Fibroblast of lung (primary cell): Measurements from ENCODE around the gene TYRO3. TPM values are rescaled to one million over a fixed set of nuclear protein-coding genes. Genes with fewer than 3 reads are reported as not detected.

Experiments
- DNase-seq, 2 donors: peaks; one replicate each; pipeline versions ENCODE4 v3.0.0 to v3.0.0-alpha.2; 2010; ENCODE audit warnings: low read depth in 2 of 2
- H2AFZ ChIP-seq: 2 replicates; pipeline ENCODE4 v1.5.1; 2012; ENCODE audit warnings: low read length, control low read depth, inconsistent platforms
- H3K27ac ChIP-seq: 2 replicates; pipeline ENCODE4 v1.5.1; 2011; ENCODE audit warnings: low read length, control low read depth; ENCODE audit not compliant: insufficient read depth
- H3K27me3 ChIP-seq: 2 replicates; pipeline ENCODE4 v1.5.1; 2011; ENCODE audit warnings: mild to moderate bottlenecking, low read length; ENCODE audit not compliant: control insufficient read depth, insufficient read depth
- H3K36me3 ChIP-seq: 2 replicates; pipeline ENCODE4 v1.5.1; 2011; ENCODE audit warnings: low read length; ENCODE audit not compliant: control insufficient read depth, insufficient read depth
- H3K4me1 ChIP-seq: 2 replicates; pipeline ENCODE4 v1.5.1; 2011; ENCODE audit warnings: low read length; ENCODE audit not compliant: control insufficient read depth, insufficient read depth; ENCODE audit errors: extremely low read depth
- H3K4me2 ChIP-seq: 2 replicates; pipeline ENCODE4 v1.5.1; 2011; ENCODE audit warnings: low read length, control low read depth; ENCODE audit not compliant: insufficient read depth; ENCODE audit errors: extremely low read depth
- H3K4me3 ChIP-seq, 4 experiments: fragments of 200-600 bp in 1 of 4; sonication (generic) in 1 of 4; replicated peaks in 1 of 4; 2 replicates each; pipeline ENCODE4 v1.5.1; 2011 to 2016; ENCODE audit warnings: low read length in 4 of 4, low read depth in 3 of 4, mild to moderate bottlenecking in 3 of 4, control low read depth in 2 of 4, inconsistent platforms in 1 of 4, mixed read lengths in 1 of 4; ENCODE audit not compliant: insufficient read depth in 1 of 4; ENCODE audit errors: control extremely low read depth in 1 of 4
- H3K79me2 ChIP-seq: 2 replicates; pipeline ENCODE4 v1.5.1; 2012; ENCODE audit warnings: mild to moderate bottlenecking, low read length, inconsistent platforms; ENCODE audit not compliant: control insufficient read depth, insufficient read depth
- H3K9ac ChIP-seq: 2 replicates; pipeline ENCODE4 v1.5.1; 2011; ENCODE audit warnings: mild to moderate bottlenecking, low read length, control low read depth; ENCODE audit not compliant: insufficient read depth
- H3K9me3 ChIP-seq: 2 replicates; pipeline ENCODE4 v1.5.1; 2012; ENCODE audit warnings: low read depth, low read length; ENCODE audit not compliant: control insufficient read depth, insufficient read depth
- H4K20me1 ChIP-seq: 2 replicates; pipeline ENCODE4 v1.5.1; 2011; ENCODE audit warnings: low read length; ENCODE audit not compliant: control insufficient read depth, insufficient read depth; ENCODE audit errors: extremely low read depth
- CTCF ChIP-seq, 2 donors: IDR thresholded peaks in 1 of 2; conservative IDR thresholded peaks in 1 of 2; 1 replicate in 1 of 2; 2 replicates in 1 of 2; pipeline ENCODE4 v1.5.1; 2011 to 2012; ENCODE audit warnings: low read length in 2 of 2, control low read depth in 1 of 2, inconsistent platforms in 1 of 2, low read depth in 1 of 2, mild to moderate bottlenecking in 1 of 2
- EZH2 ChIP-seq: IDR thresholded peaks from 2 replicates; pipeline ENCODE4 v1.5.1; 2012; ENCODE audit warnings: low read length, control low read depth, mild to moderate bottlenecking; ENCODE audit errors: missing control alignments
- polyA plus RNA-seq, 2 donors: library from polyadenylated mRNA; depleted of rRNA in 1 of 2; stranded (reverse) in 1 of 2; unstranded in 1 of 2; fragments of >200 nt; gene quantifications; 2 replicates each; pipeline ENCODE4 v1.2.1, GENCODE V29; 2011 to 2012; ENCODE audit warnings: missing spikeins in 1 of 2
- total RNA-seq: library from RNA; depleted of rRNA; stranded (reverse); fragments of >200 nt; gene quantifications from 2 replicates; pipeline ENCODE4 v1.2.1, GENCODE V29; 2014

TYRO3 gene
- total and polyA plus RNA-seq, 2 donors (not counting 1 experiment from before 2014, with no cell fraction given) = 9.2 to 14.9 TPM

DNA sequence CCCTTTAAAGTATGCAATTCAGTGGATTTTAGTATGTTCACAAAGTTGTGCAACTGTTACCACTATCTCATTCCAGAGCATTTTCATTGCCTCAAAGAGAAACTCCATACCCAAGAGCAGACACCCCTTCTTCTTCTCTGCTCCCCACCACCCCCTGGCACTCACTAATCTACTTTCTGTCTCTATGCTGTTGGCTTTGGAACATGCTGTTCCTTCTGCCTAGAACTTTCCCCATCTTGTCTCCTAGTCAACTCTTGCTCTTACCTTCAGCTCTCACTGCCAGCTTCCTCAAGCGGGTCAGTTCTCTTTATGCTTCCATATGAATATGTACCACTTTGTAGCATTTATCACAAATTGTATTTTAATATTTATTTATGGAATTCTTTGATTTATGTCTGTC lies 50.1 kb downstream of the TYRO3 start:
- Histone ChIP-seq H3K27me3 (no peaks in the 10 kb centered on the region), H3K9ac (no peak overlapping the region), H3K27ac (no peak overlapping the region), H3K36me3 (no peaks in the 10 kb centered on the region), H4K20me1 (no peaks in the 10 kb centered on the region), H3K4me1 (peaks cover 3% of the 10 kb centered on the region), H3K4me3 (no peak overlapping the region), H2AFZ (no peak overlapping the region), H3K4me2 (no peak overlapping the region), H3K9me3 (no peaks in the 10 kb centered on the region), H3K79me2 (no peaks in the 10 kb centered on the region)
- DNase-seq = no peak
- no peak for TF ChIP-seq CTCF (conservative IDR thresholded peaks at IDR 0.05 in 1 of 2, IDR thresholded peaks at IDR 0.05 in 1 of 2; ENCODE audit: low read depth in 1 of 2, low read length in 2 of 2)
- TF ChIP-seq EZH2 = no peak

GRCh38 chr15:41610048-41610447 lies 51.0 kb downstream of the TYRO3 start:
- Histone ChIP-seq H3K36me3 (no peaks in the 10 kb centered on the region), H3K4me2 (no peak overlapping the region), H2AFZ (peak overlapping the region; percentile 3), H3K9ac (no peak overlapping the region), H3K27me3 (no peaks in the 10 kb centered on the region), H3K27ac (no peak overlapping the region), H3K9me3 (no peaks in the 10 kb centered on the region), H3K4me3 (no peak overlapping the region), H3K4me1 (peaks cover 3% of the 10 kb centered on the region), H3K79me2 (no peaks in the 10 kb centered on the region), H4K20me1 (no peaks in the 10 kb centered on the region)
- peak in 1 of 2 donors; percentile 39 for DNase-seq
- TF ChIP-seq EZH2 (no peak), CTCF (conservative IDR thresholded peaks at IDR 0.05 in 1 of 2, IDR thresholded peaks at IDR 0.05 in 1 of 2; ENCODE audit: low read depth in 1 of 2, low read length in 2 of 2) (no peak)

- H3K36me3 ChIP-seq = no peaks in the 10 kb centered on the region
- peak overlapping the region; percentile 77 for H2AFZ ChIP-seq
- H3K9ac ChIP-seq = no peak overlapping the region
- peak overlapping the region; percentile 11 to 73 (median 46) for H3K4me3 ChIP-seq
- H3K4me1 ChIP-seq = peaks cover 2% of the 10 kb centered on the region
- DNase-seq = peak in 1 of 2 donors; percentile 7
- no peak overlapping the region for H3K27ac ChIP-seq
- no peaks in the 10 kb centered on the region for H3K79me2 ChIP-seq
- H3K9me3 ChIP-seq = no peaks in the 10 kb centered on the region
- TF ChIP-seq EZH2 (no peak), CTCF (conservative IDR thresholded peaks at IDR 0.05 in 1 of 2, IDR thresholded peaks at IDR 0.05 in 1 of 2; ENCODE audit: low read depth in 1 of 2, low read length in 2 of 2) (no peak)
- no peaks in the 10 kb centered on the region for H3K27me3 ChIP-seq
- peak overlapping the region; percentile 93 for H3K4me2 ChIP-seq
- H4K20me1 ChIP-seq = no peaks in the 10 kb centered on the region
Observed at GRCh38 chr15:41620536-41621199, 61.7 kb downstream of the TYRO3 start.
